ENCODE data around the gene PPP2R5C.
A peak's percentile ranks its signal among the peaks of the same experiment; 100 is the strongest.
"Not testable (repeated sequence)": the region's sequence is repeated elsewhere in the genome, so short reads cannot be mapped to it uniquely, and the experiment has no call there.

The PPP2R5C gene

DNA sequence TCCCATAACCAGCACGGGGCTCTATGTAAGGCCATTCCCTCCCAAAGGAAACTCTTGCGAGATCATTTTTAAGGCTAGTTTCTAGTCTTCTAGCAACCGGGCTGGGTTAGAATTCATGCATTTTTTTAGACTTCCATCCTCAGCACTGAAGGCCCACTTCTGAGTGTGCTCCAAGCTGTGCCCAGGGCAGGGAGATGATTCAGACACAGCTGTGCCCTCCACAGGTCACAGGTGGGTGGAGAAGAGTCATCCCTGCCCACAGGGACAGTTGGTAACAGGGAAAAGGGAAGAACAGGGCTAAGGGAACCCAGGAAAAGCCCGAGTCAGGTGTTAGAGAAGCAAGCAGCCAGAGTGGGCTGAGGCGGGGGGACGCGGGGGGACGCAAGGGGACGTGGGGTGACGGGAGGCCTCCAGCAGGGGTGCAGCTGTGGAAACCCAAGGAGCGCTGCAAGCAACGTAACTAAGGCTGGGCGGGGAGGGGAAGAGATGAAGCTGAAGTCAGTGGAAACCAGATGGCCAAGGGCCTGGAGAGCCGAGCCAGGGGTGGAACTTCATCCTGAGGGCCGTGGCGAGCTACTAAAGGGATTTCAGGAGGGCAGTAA lies 27.2 kb upstream of the PPP2R5C start:
- no peaks in the 10 kb centered on the region for H3K27me3 Mint-ChIP-seq
- H3K4me3 Mint-ChIP-seq: no peak overlapping the region
- peaks cover 9% of the 10 kb centered on the region for H3K9me3 Mint-ChIP-seq
- no peak overlapping the region for H3K27ac Mint-ChIP-seq
- H3K4me1 Mint-ChIP-seq: peaks cover 57% of the 10 kb centered on the region
- no peaks in the 10 kb centered on the region for H3K36me3 Mint-ChIP-seq (ENCODE audit: low read depth)
- no peak for ATAC-seq
- DNase-seq: no peak

DNA sequence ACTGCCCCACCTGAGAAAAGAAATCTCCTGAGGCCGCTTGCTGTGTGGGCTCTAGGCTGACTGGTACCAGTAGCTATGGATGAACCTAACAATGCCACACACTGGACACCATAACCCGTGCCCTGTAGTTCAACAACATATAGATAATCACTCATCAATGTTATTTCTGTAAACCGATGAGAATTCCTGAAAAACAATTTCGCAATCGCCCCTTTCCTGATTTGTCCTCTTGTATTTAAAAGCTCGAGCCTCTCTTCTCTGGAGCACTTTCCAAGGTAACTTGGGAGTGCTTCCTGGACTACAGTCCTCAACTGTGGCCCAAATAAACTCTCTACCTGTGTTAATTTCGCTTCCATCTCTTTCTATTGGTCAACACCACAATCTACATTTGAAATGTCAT lies 26.1 kb upstream of the PPP2R5C start:
- Mint-ChIP-seq H3K4me1 (peaks cover 47% of the 10 kb centered on the region), H3K27ac (no peak overlapping the region), H3K27me3 (peaks cover 1% of the 10 kb centered on the region), H3K4me3 (no peak overlapping the region), H3K9me3 (peaks cover 10% of the 10 kb centered on the region), H3K36me3 (ENCODE audit: low read depth) (peaks cover 6% of the 10 kb centered on the region)
- DNase-seq: no peak
- no peak for ATAC-seq

DNA sequence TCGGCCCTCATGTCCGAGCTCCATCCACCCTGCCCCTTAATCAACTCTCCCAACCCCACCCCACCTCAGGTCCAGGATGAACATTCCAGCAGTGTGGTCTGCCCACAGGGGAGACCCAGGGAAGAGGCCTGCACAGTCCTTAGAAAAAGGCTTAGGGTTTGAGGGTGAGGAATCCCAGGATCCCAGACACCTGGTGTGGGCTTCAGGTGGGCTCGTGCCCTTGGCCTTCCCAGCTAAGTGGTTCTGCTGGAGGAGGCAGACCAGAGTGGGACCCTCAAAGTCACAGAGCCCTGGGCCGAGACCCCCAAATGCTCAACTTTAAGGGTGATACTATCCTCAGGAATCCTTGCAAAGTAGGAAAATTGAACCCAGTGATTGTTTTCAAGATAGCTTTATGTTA lies 25.4 kb upstream of the PPP2R5C start:
- no peak for ATAC-seq
- DNase-seq: no peak
- Mint-ChIP-seq H3K4me3 (no peak overlapping the region), H3K27ac (no peak overlapping the region), H3K9me3 (peaks cover 11% of the 10 kb centered on the region), H3K36me3 (ENCODE audit: low read depth) (peaks cover 6% of the 10 kb centered on the region), H3K27me3 (peaks cover 1% of the 10 kb centered on the region), H3K4me1 (peaks cover 40% of the 10 kb centered on the region)

DNA sequence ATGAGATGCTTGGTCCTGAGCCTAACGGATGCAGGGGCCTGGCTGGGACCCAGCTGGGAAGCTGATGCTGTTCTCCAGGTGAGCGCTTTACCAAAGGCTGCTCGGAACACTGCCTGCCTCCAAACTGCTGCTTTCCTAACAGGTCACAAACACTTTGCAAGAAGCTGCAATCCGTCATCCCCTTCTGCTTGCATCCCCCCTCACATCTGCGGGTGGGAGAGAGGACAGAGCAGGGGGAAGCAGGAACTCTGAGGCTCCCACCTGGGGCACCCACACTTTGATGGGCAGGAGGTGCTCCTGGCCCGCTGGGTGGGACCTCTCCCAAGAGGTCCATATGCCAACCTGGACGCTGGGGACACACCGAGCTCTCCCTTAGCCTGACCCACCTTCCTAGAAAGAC lies 24.9 kb upstream of the PPP2R5C start:
- Mint-ChIP-seq H3K4me3 (no peak overlapping the region), H3K4me1 (peaks cover 35% of the 10 kb centered on the region), H3K9me3 (peaks cover 15% of the 10 kb centered on the region), H3K27ac (no peak overlapping the region), H3K36me3 (ENCODE audit: low read depth) (peaks cover 8% of the 10 kb centered on the region), H3K27me3 (peaks cover 1% of the 10 kb centered on the region)
- DNase-seq (no peak), ATAC-seq (no peak)

DNA sequence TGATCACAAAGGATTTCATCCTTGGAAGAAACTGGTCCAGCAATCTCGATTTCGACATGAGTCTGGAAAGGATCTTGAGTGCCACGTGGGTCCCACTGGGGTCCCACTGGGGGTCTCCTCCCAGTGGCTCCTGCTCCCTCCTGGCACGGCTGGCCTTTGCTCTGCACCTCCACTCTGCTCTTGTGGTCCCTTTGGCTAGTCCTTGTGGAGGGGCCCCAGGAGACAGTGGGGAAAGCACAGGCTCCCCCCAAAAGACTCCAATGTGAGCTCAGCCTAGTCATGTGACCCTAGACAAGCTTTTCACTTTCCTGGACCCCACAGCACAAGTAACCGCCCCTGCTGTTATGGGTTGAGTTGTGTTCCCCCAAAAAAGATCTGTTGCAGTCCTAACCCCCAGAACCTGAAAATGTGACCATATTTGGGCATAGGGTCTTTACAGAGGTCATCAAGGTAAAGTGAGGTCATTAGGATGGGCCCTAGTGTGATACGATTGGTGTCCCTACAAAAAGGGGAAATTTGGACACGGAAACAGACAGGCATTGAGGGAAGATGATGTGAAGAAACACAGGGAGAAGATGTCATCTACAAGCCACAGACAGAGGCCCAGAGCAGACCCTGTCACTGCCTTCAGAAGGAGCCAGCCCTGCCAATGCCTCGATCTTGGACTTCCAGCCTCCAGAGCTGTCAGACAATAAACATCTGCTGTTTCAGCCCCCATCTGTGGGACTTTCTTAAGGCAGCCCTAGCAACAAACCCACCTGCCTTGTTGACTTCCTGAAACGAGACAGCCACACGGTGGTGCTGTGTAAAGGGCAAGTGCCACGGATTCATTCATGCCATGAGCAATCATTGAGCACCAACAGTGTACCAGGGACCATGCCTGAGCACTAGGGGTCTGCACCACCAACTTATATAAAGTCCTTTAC lies 23.8 kb upstream of the PPP2R5C start:
- ATAC-seq (peak; percentile 67), DNase-seq (no peak)
- H3K27ac Mint-ChIP-seq: no peak overlapping the region
- peaks cover 1% of the 10 kb centered on the region for H3K27me3 Mint-ChIP-seq
- H3K4me3 Mint-ChIP-seq: no peak overlapping the region
- peaks cover 17% of the 10 kb centered on the region for H3K9me3 Mint-ChIP-seq
- peaks cover 11% of the 10 kb centered on the region for H3K36me3 Mint-ChIP-seq (ENCODE audit: low read depth)
- H3K4me1 Mint-ChIP-seq: peaks cover 24% of the 10 kb centered on the region

DNA sequence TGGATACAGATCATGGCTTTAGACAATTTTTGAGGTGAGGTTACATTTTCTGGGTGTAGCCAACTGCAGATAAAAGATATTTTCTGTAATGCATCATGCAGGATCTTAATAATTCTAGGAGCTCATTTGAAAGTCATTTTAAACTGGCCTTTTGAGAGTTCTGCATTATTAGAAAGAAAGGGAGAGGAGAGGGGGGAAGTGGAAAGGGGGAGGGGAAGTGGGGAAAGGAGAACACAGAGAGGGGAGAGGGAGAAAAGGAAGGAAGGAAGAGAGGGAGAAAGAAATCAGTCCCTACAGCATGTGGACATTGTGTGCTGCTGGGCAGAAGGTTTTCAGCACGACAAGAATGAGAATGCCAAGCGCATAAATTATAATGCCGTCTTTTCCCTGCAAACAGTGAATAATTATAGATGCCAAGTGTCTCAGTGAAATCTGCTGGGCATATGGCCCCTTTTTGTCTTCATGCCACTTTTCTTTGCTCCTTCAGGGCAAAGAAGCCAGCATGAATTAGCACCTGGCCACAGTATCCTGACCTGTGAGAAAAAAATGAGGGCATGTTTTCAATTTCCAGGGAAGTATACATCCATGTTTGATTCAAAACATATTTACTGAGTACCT lies 22.7 kb upstream of the PPP2R5C start:
- peaks cover 1% of the 10 kb centered on the region for H3K27me3 Mint-ChIP-seq
- H3K4me1 Mint-ChIP-seq: peaks cover 14% of the 10 kb centered on the region
- DNase-seq: no peak
- ATAC-seq: no peak
- H3K36me3 Mint-ChIP-seq (ENCODE audit: low read depth): peaks cover 11% of the 10 kb centered on the region
- H3K9me3 Mint-ChIP-seq: peaks cover 17% of the 10 kb centered on the region
- H3K4me3 Mint-ChIP-seq: no peak overlapping the region
- no peak overlapping the region for H3K27ac Mint-ChIP-seq

DNA sequence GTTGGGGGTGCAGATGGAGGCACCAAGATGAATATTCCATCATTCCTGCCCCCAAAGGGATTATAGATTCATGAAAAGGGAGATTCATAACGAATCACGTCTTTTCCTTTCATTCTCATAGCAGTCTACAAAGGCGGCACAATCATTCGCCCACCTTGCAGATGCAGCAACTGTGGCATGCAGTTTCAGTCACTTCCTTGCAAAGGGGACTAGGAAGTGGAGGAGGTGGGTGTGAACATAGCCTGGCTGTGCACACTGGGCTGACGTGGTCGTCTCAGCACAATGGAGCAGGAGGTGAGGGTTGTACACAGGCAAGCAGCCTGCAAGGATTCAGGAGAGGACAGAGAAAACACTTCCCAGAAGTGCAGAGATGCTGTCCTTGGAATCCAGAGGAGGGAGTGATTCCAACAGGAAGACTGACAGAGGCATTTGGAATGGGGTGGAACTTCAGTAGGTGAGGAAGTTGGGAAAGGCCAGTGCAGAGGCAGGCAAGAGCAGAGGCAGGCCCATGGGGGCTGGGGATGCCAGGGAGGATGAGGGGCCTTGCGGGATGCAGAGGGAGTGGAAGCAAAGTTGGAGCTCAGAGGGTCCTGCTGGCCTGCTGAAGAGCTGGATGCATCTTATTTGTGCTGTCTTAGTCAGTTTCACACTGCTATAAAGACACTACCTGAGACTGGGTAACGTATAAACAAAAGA lies 21.9 kb upstream of the PPP2R5C start:
- Mint-ChIP-seq H3K9me3 (peaks cover 17% of the 10 kb centered on the region), H3K4me3 (no peak overlapping the region), H3K27ac (no peak overlapping the region), H3K36me3 (ENCODE audit: low read depth) (peaks cover 11% of the 10 kb centered on the region), H3K4me1 (peaks cover 8% of the 10 kb centered on the region), H3K27me3 (peaks cover 1% of the 10 kb centered on the region)
- DNase-seq (no peak), ATAC-seq (no peak)

DNA sequence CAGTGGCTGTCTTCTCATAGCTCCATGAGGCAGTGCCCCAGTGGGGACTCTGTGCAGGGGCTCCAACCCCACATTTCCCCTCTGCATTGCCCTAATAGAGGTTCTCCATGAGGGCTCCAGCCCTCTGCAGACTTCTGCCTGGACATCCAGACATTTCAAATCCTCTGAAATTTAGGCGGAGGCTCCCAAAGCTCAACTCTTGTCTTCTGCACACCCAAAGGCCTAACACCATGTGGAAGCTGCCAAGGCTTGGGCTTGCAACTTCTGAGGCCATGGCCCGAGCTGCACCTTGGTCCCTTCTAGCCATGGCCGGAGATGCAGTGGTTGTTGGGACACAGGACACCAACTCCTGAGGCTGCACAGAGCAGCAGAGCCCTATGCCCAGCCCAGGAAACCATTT lies 20.5 kb upstream of the PPP2R5C start:
- Mint-ChIP-seq H3K4me1 (peaks cover 8% of the 10 kb centered on the region), H3K36me3 (ENCODE audit: low read depth) (peaks cover 11% of the 10 kb centered on the region), H3K9me3 (peaks cover 17% of the 10 kb centered on the region), H3K27ac (no peak overlapping the region), H3K4me3 (no peak overlapping the region), H3K27me3 (peaks cover 1% of the 10 kb centered on the region)
- ATAC-seq: no peak
- DNase-seq: no peak

DNA sequence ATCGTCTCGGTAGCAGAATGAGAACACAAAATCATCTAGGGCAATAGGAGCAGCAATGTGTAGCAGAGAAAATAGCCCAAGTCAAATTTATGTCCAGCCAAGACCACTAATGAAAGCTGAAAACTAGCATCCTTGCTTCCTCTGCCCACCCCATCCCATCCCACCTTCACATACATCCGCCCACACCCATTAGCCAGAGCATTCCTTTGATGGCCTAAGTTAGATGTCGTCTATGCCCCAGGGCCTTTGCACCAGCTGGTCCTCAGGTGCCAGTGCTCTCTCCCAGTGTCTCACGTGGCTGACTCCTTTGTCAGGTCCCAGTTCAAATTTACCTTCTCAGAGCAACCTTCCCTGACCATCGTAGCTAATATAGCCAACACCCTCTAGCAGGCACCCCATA lies 17.8 kb upstream of the PPP2R5C start:
- Mint-ChIP-seq H3K4me1 (no peaks in the 10 kb centered on the region), H3K27ac (no peak overlapping the region), H3K36me3 (ENCODE audit: low read depth) (peaks cover 11% of the 10 kb centered on the region), H3K4me3 (no peak overlapping the region), H3K27me3 (peaks cover 6% of the 10 kb centered on the region), H3K9me3 (peaks cover 17% of the 10 kb centered on the region)
- no peak for ATAC-seq
- DNase-seq: no peak

DNA sequence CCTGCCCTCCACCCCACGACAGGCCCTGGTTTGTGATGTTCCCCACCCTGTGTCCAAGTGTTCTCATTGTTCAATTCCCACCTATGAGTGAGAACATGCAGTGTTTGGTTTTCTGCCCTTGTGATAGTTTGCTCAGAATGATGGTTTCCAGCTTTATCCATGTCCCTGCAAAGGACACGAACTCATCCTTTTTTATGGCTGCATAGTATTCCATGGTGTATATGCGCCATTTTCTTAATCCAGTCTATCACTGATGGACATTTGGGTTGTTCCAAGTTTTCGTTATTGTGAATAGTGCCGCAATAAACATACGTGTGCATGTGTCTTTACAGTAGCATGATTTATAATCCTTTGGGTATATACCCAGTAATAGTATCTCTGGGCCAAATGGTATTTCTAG lies 17.1 kb upstream of the PPP2R5C start:
- H3K27ac Mint-ChIP-seq, DNase-seq, H3K27me3 Mint-ChIP-seq, ATAC-seq, H3K4me3 Mint-ChIP-seq, H3K4me1 Mint-ChIP-seq: not testable (repeated sequence)
- peaks cover 17% of the 10 kb centered on the region for H3K9me3 Mint-ChIP-seq
- peaks cover 11% of the 10 kb centered on the region for H3K36me3 Mint-ChIP-seq (ENCODE audit: low read depth)

DNA sequence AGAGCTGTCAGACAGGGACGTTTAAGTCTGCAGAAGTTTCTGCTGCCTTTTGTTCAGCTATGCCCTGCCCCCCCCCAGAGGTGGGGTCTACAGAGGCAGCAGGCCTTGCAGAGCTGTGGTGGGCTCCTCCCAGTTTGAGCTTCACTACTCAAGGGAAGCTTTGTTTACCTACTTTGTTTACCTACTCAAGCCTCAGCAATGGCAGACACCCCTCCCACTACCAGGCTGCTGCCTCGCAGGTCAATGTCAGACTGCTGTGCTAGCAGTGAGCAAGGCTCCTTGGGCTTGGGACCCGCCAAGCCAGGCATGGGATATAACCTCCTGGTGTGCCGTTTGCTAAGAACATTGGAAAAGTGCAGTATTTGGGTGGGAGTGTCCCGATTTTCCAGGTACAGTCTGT lies 11.8 kb upstream of the PPP2R5C start:
- not testable (repeated sequence) for H3K27ac Mint-ChIP-seq; H3K4me3 Mint-ChIP-seq; H3K4me1 Mint-ChIP-seq; H3K9me3 Mint-ChIP-seq; H3K36me3 Mint-ChIP-seq (ENCODE audit: low read depth); ATAC-seq; DNase-seq
- peaks cover 24% of the 10 kb centered on the region for H3K27me3 Mint-ChIP-seq

DNA sequence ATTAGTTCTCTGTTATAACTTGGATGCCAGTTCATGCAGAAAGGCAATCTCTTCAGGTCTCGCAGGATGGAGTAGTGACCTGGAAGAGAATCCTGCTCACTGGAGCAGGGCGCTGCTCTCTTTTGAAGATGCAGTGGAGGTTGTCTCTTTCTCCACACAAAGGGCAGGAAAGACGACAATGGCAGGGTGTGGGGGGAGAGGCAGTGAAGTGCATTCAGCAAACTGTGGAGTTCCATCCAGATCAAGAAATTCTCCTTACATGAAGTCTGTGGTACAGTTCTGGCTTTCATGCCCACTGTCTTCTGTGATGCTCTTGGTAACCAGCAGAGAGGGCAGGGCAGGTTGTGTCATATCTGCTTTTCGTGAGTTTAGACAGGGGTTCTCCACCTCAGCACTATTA lies 6.6 kb upstream of the PPP2R5C start:
- Mint-ChIP-seq H3K27me3 (peaks cover 18% of the 10 kb centered on the region), H3K36me3 (ENCODE audit: low read depth) (no peaks in the 10 kb centered on the region), H3K27ac (no peak overlapping the region), H3K4me1 (peaks cover 3% of the 10 kb centered on the region), H3K4me3 (no peak overlapping the region), H3K9me3 (peaks cover 4% of the 10 kb centered on the region)
- ATAC-seq: no peak
- DNase-seq: no peak

DNA sequence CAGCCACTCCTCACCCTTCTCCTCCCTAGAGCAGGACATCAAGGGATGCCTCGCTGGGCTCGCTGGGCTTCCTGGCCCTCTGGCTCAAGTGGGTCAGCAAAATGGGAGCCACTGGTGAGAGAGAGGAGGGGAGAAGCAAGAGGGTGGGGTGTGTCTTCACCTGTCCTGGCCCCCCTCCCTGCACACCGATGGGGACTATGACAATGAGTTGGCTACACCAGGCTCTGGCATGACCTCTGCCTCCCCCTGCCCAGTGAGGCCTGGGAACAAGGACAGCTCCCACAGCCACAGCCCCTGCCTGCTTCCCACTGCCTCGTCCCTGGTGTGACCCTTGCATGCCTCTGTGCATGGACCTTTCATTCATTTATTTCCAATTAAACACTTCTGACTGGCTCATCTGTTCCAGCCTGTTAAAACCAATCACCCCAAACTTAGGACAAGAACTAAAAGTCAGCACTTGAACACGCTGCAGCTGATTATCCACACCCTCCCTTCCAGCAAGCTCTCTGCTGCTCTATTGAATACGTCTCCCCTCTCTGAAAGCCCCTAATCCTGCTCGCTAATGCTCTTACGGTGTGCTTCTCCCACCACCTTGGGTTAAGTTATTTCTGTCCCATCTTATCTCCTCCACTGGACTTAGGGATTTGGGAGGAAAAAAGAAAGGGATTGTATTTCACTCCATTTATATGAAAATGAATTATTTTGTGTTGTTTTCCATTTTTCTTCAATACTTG lies 5.8 kb upstream of the PPP2R5C start:
- Mint-ChIP-seq H3K36me3 (ENCODE audit: low read depth) (no peaks in the 10 kb centered on the region), H3K4me1 (peaks cover 7% of the 10 kb centered on the region), H3K9me3 (peaks cover 4% of the 10 kb centered on the region), H3K27me3 (peaks cover 12% of the 10 kb centered on the region), H3K4me3 (no peak overlapping the region), H3K27ac (no peak overlapping the region)
- DNase-seq (no peak), ATAC-seq (no peak)
